ENCODE data around the gene CXCL16. TPM values are rescaled to one million over a fixed set of nuclear protein-coding genes. Genes with fewer than 3 reads are reported as not detected.
A peak's percentile ranks its signal among the peaks of the same experiment; 100 is the strongest.

The CXCL16 gene
- total RNA-seq, 1 donor from 2014 or later, result 0.13 TPM

DNA sequence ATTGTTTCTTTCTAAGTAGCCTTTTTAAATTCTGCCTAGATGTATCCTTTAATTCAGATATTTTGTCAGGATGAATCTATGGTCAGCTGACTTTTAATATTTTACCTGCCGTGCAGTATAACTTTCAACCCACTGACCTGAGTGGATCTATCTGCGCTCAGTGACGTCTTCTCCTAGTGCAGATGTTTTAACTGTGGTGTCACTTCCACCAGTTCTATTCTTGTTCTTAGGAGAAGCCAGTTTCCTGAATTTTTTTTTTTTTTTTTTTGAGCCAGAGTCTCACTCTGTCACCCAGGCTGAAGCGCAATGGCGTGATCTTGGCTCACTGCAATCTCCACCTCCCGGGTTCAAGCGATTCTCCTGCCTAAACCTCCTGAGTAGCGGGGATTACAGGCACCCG, 27.0 kb upstream of the CXCL16 start:
- Mint-ChIP-seq H3K4me3 (ENCODE audit: unreplicated experiment) (no peak overlapping the region), H3K27me3 (ENCODE audit: unreplicated experiment) (no peaks in the 10 kb centered on the region), H3K9me3 (ENCODE audit: unreplicated experiment) (no peaks in the 10 kb centered on the region), H3K36me3 (ENCODE audit: low read depth, unreplicated experiment) (no peaks in the 10 kb centered on the region), H3K27ac (ENCODE audit: unreplicated experiment) (no peak overlapping the region), H3K4me1 (ENCODE audit: unreplicated experiment) (peaks cover 3% of the 10 kb centered on the region)
- no peak for DNase-seq (ENCODE audit: low spot score)
- TF ChIP-seq, protein P1, sequence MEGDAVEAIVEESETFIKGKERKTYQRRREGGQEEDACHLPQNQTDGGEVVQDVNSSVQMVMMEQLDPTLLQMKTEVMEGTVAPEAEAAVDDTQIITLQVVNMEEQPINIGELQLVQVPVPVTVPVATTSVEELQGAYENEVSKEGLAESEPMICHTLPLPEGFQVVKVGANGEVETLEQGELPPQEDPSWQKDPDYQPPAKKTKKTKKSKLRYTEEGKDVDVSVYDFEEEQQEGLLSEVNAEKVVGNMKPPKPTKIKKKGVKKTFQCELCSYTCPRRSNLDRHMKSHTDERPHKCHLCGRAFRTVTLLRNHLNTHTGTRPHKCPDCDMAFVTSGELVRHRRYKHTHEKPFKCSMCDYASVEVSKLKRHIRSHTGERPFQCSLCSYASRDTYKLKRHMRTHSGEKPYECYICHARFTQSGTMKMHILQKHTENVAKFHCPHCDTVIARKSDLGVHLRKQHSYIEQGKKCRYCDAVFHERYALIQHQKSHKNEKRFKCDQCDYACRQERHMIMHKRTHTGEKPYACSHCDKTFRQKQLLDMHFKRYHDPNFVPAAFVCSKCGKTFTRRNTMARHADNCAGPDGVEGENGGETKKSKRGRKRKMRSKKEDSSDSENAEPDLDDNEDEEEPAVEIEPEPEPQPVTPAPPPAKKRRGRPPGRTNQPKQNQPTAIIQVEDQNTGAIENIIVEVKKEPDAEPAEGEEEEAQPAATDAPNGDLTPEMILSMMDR (IDR thresholded peaks at IDR 0.05; ENCODE audit: unreplicated experiment), result no peak

DNA sequence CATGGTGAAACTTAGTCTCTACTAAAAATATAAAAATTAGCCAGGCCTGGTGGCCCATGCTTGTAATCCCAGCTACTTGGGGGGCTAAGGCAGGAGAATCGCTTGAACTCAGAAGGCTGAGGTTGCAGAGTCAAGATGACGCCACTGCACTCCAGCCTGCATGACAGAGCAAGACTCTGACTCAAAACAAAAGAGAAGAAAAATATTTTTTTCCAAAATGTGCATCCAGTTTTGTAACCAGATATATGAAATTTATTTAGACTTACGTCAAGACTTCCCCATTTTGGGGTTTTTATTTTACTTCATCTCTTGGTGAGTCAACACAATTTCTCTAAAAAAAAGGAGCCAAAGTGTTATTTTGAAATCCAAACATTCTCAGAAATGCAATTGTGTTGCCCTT, 26.5 kb upstream of the CXCL16 start:
- Mint-ChIP-seq H3K27ac (ENCODE audit: unreplicated experiment) (no peak overlapping the region), H3K4me1 (ENCODE audit: unreplicated experiment) (peaks cover 3% of the 10 kb centered on the region), H3K27me3 (ENCODE audit: unreplicated experiment) (no peaks in the 10 kb centered on the region), H3K4me3 (ENCODE audit: unreplicated experiment) (no peak overlapping the region), H3K36me3 (ENCODE audit: low read depth, unreplicated experiment) (no peaks in the 10 kb centered on the region), H3K9me3 (ENCODE audit: unreplicated experiment) (no peaks in the 10 kb centered on the region)
- TF ChIP-seq, protein P1 (IDR thresholded peaks at IDR 0.05; ENCODE audit: unreplicated experiment), result no peak
- no peak for DNase-seq (ENCODE audit: low spot score)

DNA sequence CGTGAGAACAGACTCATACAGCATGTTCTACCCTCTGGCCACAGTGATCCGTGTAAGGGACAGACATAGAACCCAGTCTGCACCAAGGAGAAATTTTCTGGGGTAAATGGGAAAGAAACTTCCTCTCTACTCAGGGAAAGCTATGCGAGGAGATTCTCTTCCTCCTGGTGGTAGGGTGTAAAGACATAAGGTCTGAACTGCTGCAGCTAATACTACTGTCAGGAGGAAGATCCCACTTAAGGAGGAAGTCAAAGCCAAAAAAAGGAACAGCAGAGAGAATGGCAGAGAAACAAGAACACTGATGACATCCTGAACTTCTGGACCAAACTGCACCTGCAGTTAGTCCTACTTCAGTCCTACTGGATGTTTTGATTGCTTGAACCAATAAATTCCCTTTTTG, 24.9 kb upstream of the CXCL16 start:
- H3K4me3 Mint-ChIP-seq (ENCODE audit: unreplicated experiment), result no peak overlapping the region
- H3K4me1 Mint-ChIP-seq (ENCODE audit: unreplicated experiment), result peaks cover 3% of the 10 kb centered on the region
- no peaks in the 10 kb centered on the region for H3K36me3 Mint-ChIP-seq (ENCODE audit: low read depth, unreplicated experiment)
- no peaks in the 10 kb centered on the region for H3K9me3 Mint-ChIP-seq (ENCODE audit: unreplicated experiment)
- H3K27ac Mint-ChIP-seq (ENCODE audit: unreplicated experiment), result peak overlapping the region; percentile 6
- TF ChIP-seq, protein P1 (IDR thresholded peaks at IDR 0.05; ENCODE audit: unreplicated experiment), result no peak
- H3K27me3 Mint-ChIP-seq (ENCODE audit: unreplicated experiment), result peaks cover 2% of the 10 kb centered on the region
- DNase-seq (ENCODE audit: low spot score), result no peak

DNA sequence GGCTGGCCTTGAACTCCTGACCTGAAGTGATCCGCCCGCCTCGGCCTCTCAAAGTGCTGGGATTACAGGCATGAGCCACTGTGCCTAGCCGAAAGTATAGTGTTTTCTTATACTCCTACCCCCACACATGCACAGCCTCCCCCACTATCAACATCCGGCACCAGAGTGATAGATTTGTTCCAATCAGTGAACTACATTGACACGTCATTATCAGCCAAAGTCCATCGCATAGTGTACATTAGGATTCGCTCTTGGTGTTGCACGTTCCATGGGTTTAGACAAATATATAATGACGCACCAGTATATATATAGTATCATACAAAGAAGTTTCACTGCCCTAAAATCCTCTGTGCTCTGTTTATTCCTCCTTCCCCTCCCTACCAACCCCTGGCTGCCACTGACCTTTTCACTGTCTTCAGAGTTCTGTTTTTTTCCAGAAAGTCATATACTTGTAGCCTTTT, 20.1 kb upstream of the CXCL16 start:
- Mint-ChIP-seq H3K36me3 (ENCODE audit: low read depth, unreplicated experiment) (no peaks in the 10 kb centered on the region), H3K9me3 (ENCODE audit: unreplicated experiment) (no peaks in the 10 kb centered on the region), H3K27me3 (ENCODE audit: unreplicated experiment) (peaks cover 4% of the 10 kb centered on the region), H3K4me3 (ENCODE audit: unreplicated experiment) (no peak overlapping the region), H3K4me1 (ENCODE audit: unreplicated experiment) (peaks cover 3% of the 10 kb centered on the region), H3K27ac (ENCODE audit: unreplicated experiment) (no peak overlapping the region)
- no peak for DNase-seq (ENCODE audit: low spot score)
- TF ChIP-seq, protein P1 (IDR thresholded peaks at IDR 0.05; ENCODE audit: unreplicated experiment), result no peak

DNA sequence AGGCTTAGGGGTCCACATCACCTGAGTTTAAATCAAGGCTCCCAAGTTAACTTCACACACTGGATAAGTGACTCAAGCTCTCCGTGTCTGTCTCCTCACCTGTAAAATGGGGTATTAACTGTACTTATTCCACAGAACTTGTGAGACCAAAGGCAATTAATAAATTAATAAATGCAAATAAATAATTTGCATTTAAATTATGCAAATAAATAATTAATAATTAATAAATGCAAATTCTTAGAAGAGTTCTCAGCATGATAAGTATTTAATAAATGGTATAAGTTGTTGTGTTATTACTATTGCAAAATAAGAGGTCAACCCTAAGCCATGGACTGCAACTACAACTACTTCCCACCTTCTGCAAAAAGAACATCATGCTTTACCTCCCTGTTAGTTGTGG, 13.7 kb upstream of the CXCL16 start:
- no peak overlapping the region for H3K27ac Mint-ChIP-seq (ENCODE audit: unreplicated experiment)
- no peak for DNase-seq (ENCODE audit: low spot score)
- H3K27me3 Mint-ChIP-seq (ENCODE audit: unreplicated experiment), result peaks cover 2% of the 10 kb centered on the region
- no peaks in the 10 kb centered on the region for H3K36me3 Mint-ChIP-seq (ENCODE audit: low read depth, unreplicated experiment)
- TF ChIP-seq, protein P1 (IDR thresholded peaks at IDR 0.05; ENCODE audit: unreplicated experiment), result no peak
- H3K4me3 Mint-ChIP-seq (ENCODE audit: unreplicated experiment), result no peak overlapping the region
- peaks cover 9% of the 10 kb centered on the region for H3K4me1 Mint-ChIP-seq (ENCODE audit: unreplicated experiment)
- no peaks in the 10 kb centered on the region for H3K9me3 Mint-ChIP-seq (ENCODE audit: unreplicated experiment)

Data from endothelial cell (in vitro differentiated cells).